H9 (cell line): ENCODE measurements around the gene PTK6. TPM values are rescaled to one million over a fixed set of nuclear protein-coding genes. Genes with fewer than 3 reads are reported as not detected.

Source experiments
- DNase-seq: peaks from one replicate; pipeline ENCODE4 v3.0.0-alpha.2; 2017
- H2AFZ ChIP-seq: one replicate; pipeline ENCODE4 v1.6.1; 2013; ENCODE audit warnings: mild to moderate bottlenecking, low read length, control low read depth, moderate library complexity
- H2AK5ac ChIP-seq: 2 replicates; pipeline ENCODE4 v1.6.1; 2013; ENCODE audit warnings: low read length, control low read depth, mixed read lengths; ENCODE audit not compliant: insufficient read length
- H2BK120ac ChIP-seq: one replicate; pipeline ENCODE4 v1.6.1; 2013; ENCODE audit warnings: low read depth, mild to moderate bottlenecking, low read length, control low read depth, inconsistent platforms; ENCODE audit not compliant: poor library complexity, severe bottlenecking
- H2BK12ac ChIP-seq: 2 replicates; pipeline ENCODE4 v1.6.1; 2013; ENCODE audit warnings: low read length, control low read depth, mixed read lengths, low read depth; ENCODE audit not compliant: insufficient read length
- H2BK15ac ChIP-seq: 2 replicates; pipeline ENCODE4 v1.6.1; 2013; ENCODE audit warnings: low read depth, low read length, control low read depth
- H2BK20ac ChIP-seq: one replicate; pipeline ENCODE4 v1.6.1; 2013; ENCODE audit warnings: low read depth, mild to moderate bottlenecking, low read length, control low read depth, inconsistent platforms; ENCODE audit not compliant: poor library complexity, severe bottlenecking
- H2BK5ac ChIP-seq: 2 replicates; pipeline ENCODE4 v1.6.1; 2013; ENCODE audit warnings: low read length, control low read depth, mixed read lengths; ENCODE audit not compliant: insufficient read length
- H3K14ac ChIP-seq: 2 replicates; pipeline ENCODE4 v1.6.1; 2013; ENCODE audit warnings: low read length, control low read depth; ENCODE audit not compliant: insufficient read depth
- H3K18ac ChIP-seq: 2 replicates; pipeline ENCODE4 v1.6.1; 2013; ENCODE audit warnings: low read depth, mild to moderate bottlenecking, mixed read lengths, low read length, control low read depth; ENCODE audit not compliant: insufficient read length
- H3K23ac ChIP-seq: 2 replicates; pipeline ENCODE4 v1.6.1; 2013; ENCODE audit warnings: low read length, control low read depth, mixed read lengths, low read depth; ENCODE audit not compliant: insufficient read length
- H3K23me2 ChIP-seq: 2 replicates; pipeline ENCODE4 v1.6.1; 2013; ENCODE audit warnings: low read depth, mild to moderate bottlenecking, mixed read lengths, low read length, control low read depth; ENCODE audit not compliant: insufficient read length, poor library complexity, severe bottlenecking
- H3K27ac ChIP-seq: 2 replicates; pipeline ENCODE4 v1.5.1; 2013; ENCODE audit warnings: low read length, control low read depth, mixed read lengths, low read depth; ENCODE audit not compliant: insufficient read length
- H3K27me3 ChIP-seq: 2 replicates; pipeline ENCODE4 v1.6.1; 2013; ENCODE audit warnings: low read length, control low read depth, inconsistent platforms; ENCODE audit not compliant: insufficient read depth
- H3K4ac ChIP-seq: 2 replicates; pipeline ENCODE4 v1.6.1; 2013; ENCODE audit warnings: low read depth, mild to moderate bottlenecking, control low read depth, inconsistent platforms, low read length, moderate library complexity
- H3K4me1 ChIP-seq: 2 replicates; pipeline ENCODE4 v1.6.1; 2013; ENCODE audit warnings: low read length, control low read depth, inconsistent platforms; ENCODE audit not compliant: insufficient read depth
- H3K4me2 ChIP-seq: 2 replicates; pipeline ENCODE4 v1.6.1; 2013; ENCODE audit warnings: low read length, control low read depth, mixed read lengths; ENCODE audit not compliant: insufficient read length, insufficient read depth
- H3K56ac ChIP-seq: 2 replicates; pipeline ENCODE4 v1.6.1; 2013; ENCODE audit warnings: low read depth, mild to moderate bottlenecking, mixed read lengths, low read length, control low read depth; ENCODE audit not compliant: insufficient read length
- H3K79me1 ChIP-seq: 2 replicates; pipeline ENCODE4 v1.6.1; 2013; ENCODE audit warnings: low read depth, mild to moderate bottlenecking, moderate library complexity, low read length, control low read depth, inconsistent platforms; ENCODE audit not compliant: insufficient read depth, poor library complexity, severe bottlenecking
- H3K79me2 ChIP-seq: 2 replicates; pipeline ENCODE4 v1.6.1; 2013; ENCODE audit warnings: low read length, control low read depth, inconsistent platforms; ENCODE audit not compliant: insufficient read depth
- H3K9ac ChIP-seq: 2 replicates; pipeline ENCODE4 v1.6.1; 2013; ENCODE audit warnings: low read length, control low read depth, mixed read lengths; ENCODE audit not compliant: insufficient read length; ENCODE audit errors: extremely low read depth
- H3K9me3 ChIP-seq: one replicate; pipeline ENCODE4 v1.6.1; 2013; ENCODE audit warnings: low read depth, low read length, inconsistent platforms; ENCODE audit not compliant: control insufficient read depth
- H3T11ph ChIP-seq: one replicate; pipeline ENCODE4 v1.6.1; 2013; ENCODE audit warnings: mild to moderate bottlenecking, low read length, control low read depth, inconsistent platforms
- H4K20me1 ChIP-seq: one replicate; pipeline ENCODE4 v1.6.1; 2013; ENCODE audit not compliant: control insufficient read depth, insufficient read length, insufficient read depth
- H4K5ac ChIP-seq: 2 replicates; pipeline ENCODE4 v1.6.1; 2013; ENCODE audit warnings: low read depth, mild to moderate bottlenecking, mixed read lengths, low read length, control low read depth; ENCODE audit not compliant: insufficient read length
- H4K8ac ChIP-seq: replicated peaks from 2 replicates; pipeline ENCODE4 v1.6.1; 2013; ENCODE audit warnings: low read length, control low read depth, mixed read lengths, low read depth; ENCODE audit not compliant: insufficient read length
- H4K91ac ChIP-seq: 2 replicates; pipeline ENCODE4 v1.6.1; 2013; ENCODE audit warnings: low read depth, mild to moderate bottlenecking, moderate library complexity, mixed read lengths, low read length, control low read depth; ENCODE audit not compliant: insufficient read length
- H3K27ac Mint-ChIP-seq, 3 experiments: 2 replicates in 2 of 3; 3 replicates in 1 of 3; pipeline ENCODE4 v1.8.0; 2020 to 2021; ENCODE audit warnings: mixed read lengths in 3 of 3, mild to moderate bottlenecking in 1 of 3, moderate library complexity in 1 of 3
- H3K27me3 Mint-ChIP-seq: 2 replicates; pipeline ENCODE4 v1.8.0; 2021; ENCODE audit warnings: low read depth, mild to moderate bottlenecking, moderate library complexity, mixed read lengths
- H3K36me3 Mint-ChIP-seq, 3 experiments: 2 replicates in 2 of 3; 3 replicates in 1 of 3; pipeline ENCODE4 v1.8.0; 2020 to 2021; ENCODE audit warnings: low read depth in 3 of 3, mixed read lengths in 3 of 3; ENCODE audit not compliant: insufficient read depth in 1 of 3
- H3K4me1 Mint-ChIP-seq, 2 experiments: 2 replicates each; pipeline ENCODE4 v1.8.0; 2020; ENCODE audit warnings: mixed read lengths in 2 of 2
- H3K4me3 Mint-ChIP-seq, 2 experiments: 2 replicates in 1 of 2; 3 replicates in 1 of 2; pipeline ENCODE4 v1.8.0; 2020 to 2021; ENCODE audit warnings: mild to moderate bottlenecking in 2 of 2, mixed read lengths in 2 of 2, moderate library complexity in 1 of 2
- H3K9me3 Mint-ChIP-seq, 2 experiments: 2 replicates in 1 of 2; 3 replicates in 1 of 2; pipeline ENCODE4 v1.8.0; 2020; ENCODE audit warnings: mild to moderate bottlenecking in 2 of 2, mixed read lengths in 2 of 2, moderate library complexity in 1 of 2
- CTCF ChIP-seq: fragments of 200-600 bp; sonication (generic); conservative IDR thresholded peaks from 3 replicates; pipeline ENCODE4 v1.8.0; 2021; ENCODE audit warnings: antibody characterized with exemption, mild to moderate bottlenecking
- WGBS: extraction: QIAGEN DNeasy Blood & Tissue Kit; methylation state at CpG from one replicate; pipeline ENCODE4 v1.1.7; 2013; ENCODE audit warnings: missing lambda C conversion rate, low lambda C conversion rate, mixed read lengths; ENCODE audit not compliant: insufficient read length; ENCODE audit errors: extremely low coverage; 5-methylcytosine and 5-hydroxymethylcytosine counted together
- total RNA-seq: library from RNA; stranded (reverse); gene quantifications from 2 replicates; pipeline ENCODE4 v1.2.1, GENCODE V29; 2021

PTK6 gene
- total RNA-seq, 1 experiment from 2014 or later, result 0.46 TPM

- Histone ChIP-seq H3K23ac (no peak overlapping the region), H4K5ac (no peak overlapping the region), H3K4me1 (no peaks in the 10 kb centered on the region), H3K4me2 (peak overlapping the region; percentile 15), H2AK5ac (no peak overlapping the region), H4K91ac (no peak overlapping the region), H3K4ac (no peak overlapping the region), H3K23me2 (peaks cover 5% of the 10 kb centered on the region), H3K79me2 (no peaks in the 10 kb centered on the region), H2BK120ac (no peak overlapping the region), H3K27me3 (peaks cover 4% of the 10 kb centered on the region; the same call in 1 of the 2 replicates), H4K20me1 (peaks cover 2% of the 10 kb centered on the region), H3K9me3 (no peaks in the 10 kb centered on the region), H2BK12ac (no peak overlapping the region), H4K8ac (no peak overlapping the region), H2BK15ac (no peak overlapping the region), H2AFZ (no peak overlapping the region), H3K56ac (no peak overlapping the region), H2BK5ac (no peak overlapping the region), H2BK20ac (no peak overlapping the region), H3K79me1 (no peaks in the 10 kb centered on the region), H3K18ac (no peak overlapping the region), H3K9ac (no peak overlapping the region), H3K27ac (no peak overlapping the region), H3K14ac (no peak overlapping the region), H3T11ph (no peak overlapping the region)
- Mint-ChIP-seq H3K4me3 (peak overlapping the region in 1 of 2 experiments; percentile 42; a peak in 2 of 5 replicates), H3K9me3 (peaks cover 0 to 12% of the 10 kb centered on the region in 2 experiments; a peak in 2 of 5 replicates), H3K27me3 (peaks cover 66% of the 10 kb centered on the region), H3K36me3 (peaks cover 0 to 11% (median 0%) of the 10 kb centered on the region in 3 experiments; a peak in 1 of 7 replicates), H3K4me1 (peaks cover 0 to 2% of the 10 kb centered on the region in 2 experiments; a peak in 2 of 4 replicates), H3K27ac (no peak overlapping the region)
- WGBS, result no CpG with 5 or more reads among the region's 26 CpGs
- DNase-seq, result peak; percentile 69
- TF ChIP-seq CTCF, result no peak
These were observed 35.1 kb downstream of the PTK6 start for GRCh38 chr20:63501818-63502670.
